Activated B cell treated with CpG ODN at 0.5 μM for 24 hours (primary cell): ENCODE measurements around the gene USP31. TPM values are rescaled to one million over a fixed set of nuclear protein-coding genes. Genes with fewer than 3 reads are reported as not detected.

Source experiments
- ATAC-seq: fragments of 200-7000 bp; cut with Tn5 transposase; one replicate; pipeline ENCODE4 v1.10.0; 2021; ENCODE audit warnings: low read depth, mild to moderate bottlenecking, moderate library complexity
- CTCF ChIA-PET: fragments of 350-600 bp; sonication (Branson Sonifier 250); formaldehyde crosslinking; loops from one replicate; lab custom pipeline; 2021; ENCODE audit warnings: antibody characterized with exemption; lab: Charles Lee
- POLR2A ChIA-PET: fragments of 350-600 bp; sonication (Branson Sonifier 250); formaldehyde crosslinking; loops from one replicate; lab custom pipeline; 2021; ENCODE audit warnings: antibody characterized with exemption; lab: Charles Lee
- DNase-seq: peaks from one replicate; pipeline ENCODE4 v3.0.0; 2022
- H3K27ac Mint-ChIP-seq: one replicate; pipeline ENCODE4 v1.8.0; 2020; ENCODE audit warnings: mixed read lengths
- H3K27me3 Mint-ChIP-seq: one replicate; pipeline ENCODE4 v1.8.0; 2021; ENCODE audit warnings: mixed read lengths
- H3K36me3 Mint-ChIP-seq: one replicate; pipeline ENCODE4 v1.8.0; 2021; ENCODE audit warnings: low read depth, mixed read lengths
- H3K4me1 Mint-ChIP-seq: one replicate; pipeline ENCODE4 v1.8.0; 2021; ENCODE audit warnings: mixed read lengths
- H3K4me3 Mint-ChIP-seq: one replicate; pipeline ENCODE4 v1.8.0; 2020; ENCODE audit warnings: mild to moderate bottlenecking, mixed read lengths
- H3K9me3 Mint-ChIP-seq: one replicate; pipeline ENCODE4 v1.8.0; 2020; ENCODE audit warnings: mixed read lengths
- CTCF ChIP-seq: fragments of 200-600 bp; IDR thresholded peaks from one replicate; pipeline ENCODE4 v1.8.0; 2022; ENCODE audit warnings: antibody characterized with exemption, mild to moderate bottlenecking
- intact Hi-C: fragments of 100-400 bp; cut with micrococcal nuclease; formaldehyde crosslinking; loops from one replicate; pipeline ENCODE4 v1.15.1; 2024
- total RNA-seq: library from RNA; stranded (reverse); gene quantifications from 2 replicates; pipeline ENCODE4 v1.2.3, GENCODE V29; 2022

Gene USP31
- total RNA-seq, 1 donor from 2014 or later: 4.6 TPM

DNA sequence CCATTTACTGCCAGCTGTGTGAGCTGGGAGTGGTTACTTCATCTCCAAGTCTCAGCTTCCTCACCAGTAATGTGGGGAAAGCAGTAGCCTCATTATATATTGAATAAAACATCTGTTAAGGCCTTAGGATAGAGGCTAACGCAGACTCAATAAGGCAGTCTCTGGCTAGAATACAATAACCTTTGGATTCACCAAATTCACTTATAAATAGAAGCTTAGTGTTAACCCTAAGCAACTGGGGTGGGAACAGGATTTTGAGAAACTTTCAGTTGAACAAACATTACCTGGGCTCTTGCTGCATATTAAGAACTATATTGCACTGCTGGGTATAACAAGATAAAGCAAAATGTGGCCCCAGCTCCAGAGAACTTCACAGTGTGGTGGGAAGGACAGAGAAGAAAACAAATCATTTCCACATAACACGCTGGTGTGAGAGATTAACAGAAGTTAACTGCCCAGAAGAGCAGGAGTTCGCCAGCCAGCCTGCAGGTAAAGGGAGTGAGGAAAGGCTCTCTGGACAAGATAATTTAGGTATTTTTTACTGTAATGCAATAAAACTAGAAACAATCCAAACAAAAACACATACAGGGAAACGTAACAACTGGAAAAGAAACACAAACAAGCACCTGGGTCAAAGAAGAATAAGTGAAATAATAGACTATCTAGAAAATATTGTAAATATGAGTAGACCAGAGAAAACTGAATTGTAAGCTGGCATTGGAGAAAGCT is 57.0 kb downstream of the USP31 start:
- DNase-seq (no peak), ATAC-seq (no peak)
- intact Hi-C loops: no loop called here
- H3K36me3 Mint-ChIP-seq: peaks cover 21% of the 10 kb centered on the region
- peaks cover 5% of the 10 kb centered on the region for H3K4me1 Mint-ChIP-seq
- H3K27ac Mint-ChIP-seq: no peak overlapping the region
- no peaks in the 10 kb centered on the region for H3K9me3 Mint-ChIP-seq
- no peak for TF ChIP-seq CTCF
- no peak overlapping the region for H3K4me3 Mint-ChIP-seq
- CTCF ChIA-PET: no interaction called here
- no peaks in the 10 kb centered on the region for H3K27me3 Mint-ChIP-seq
- POLR2A ChIA-PET: no interaction called here

- Mint-ChIP-seq H3K9me3 (no peaks in the 10 kb centered on the region), H3K36me3 (peaks cover 25% of the 10 kb centered on the region)
- ATAC-seq: no peak
Observed at GRCh38 chr16:23089111-23089510, 60.1 kb downstream of the USP31 start.

GRCh38 chr16:23088018-23088417 is 61.2 kb downstream of the USP31 start:
- no peaks in the 10 kb centered on the region for H3K4me1 Mint-ChIP-seq
- H3K27me3 Mint-ChIP-seq: no peaks in the 10 kb centered on the region
- ATAC-seq: no peak
- TF ChIP-seq CTCF: no peak
- intact Hi-C loops: no loop called here
- CTCF ChIA-PET: no interaction called here
- H3K4me3 Mint-ChIP-seq: no peak overlapping the region
- no peaks in the 10 kb centered on the region for H3K9me3 Mint-ChIP-seq
- H3K27ac Mint-ChIP-seq: no peak overlapping the region
- DNase-seq: no peak
- peaks cover 19% of the 10 kb centered on the region for H3K36me3 Mint-ChIP-seq
- POLR2A ChIA-PET: no interaction called here

More at GRCh38 chr16:23089111-23089510, 60.1 kb downstream of the USP31 start:
- H3K27me3 Mint-ChIP-seq: no peaks in the 10 kb centered on the region
- intact Hi-C loops: no loop called here
- ChIA-PET POLR2A (no interaction called here), CTCF (no interaction called here)
- no peak for DNase-seq
- no peak for TF ChIP-seq CTCF
- no peak overlapping the region for H3K27ac Mint-ChIP-seq
- H3K4me1 Mint-ChIP-seq: no peaks in the 10 kb centered on the region
- no peak overlapping the region for H3K4me3 Mint-ChIP-seq

- no peak for ATAC-seq
- Mint-ChIP-seq H3K9me3 (no peaks in the 10 kb centered on the region), H3K27me3 (no peaks in the 10 kb centered on the region), H3K4me3 (no peak overlapping the region), H3K27ac (no peak overlapping the region), H3K4me1 (no peaks in the 10 kb centered on the region), H3K36me3 (peaks cover 23% of the 10 kb centered on the region)
- no peak for DNase-seq
- CTCF ChIA-PET: no interaction called here
- POLR2A ChIA-PET: no interaction called here
- TF ChIP-seq CTCF: no peak
- intact Hi-C loops: no loop called here
Observed at GRCh38 chr16:23085949-23086348, 63.3 kb downstream of the USP31 start.

GRCh38 chr16:23082161-23082788 is 67.0 kb downstream of the USP31 start:
- H3K9me3 Mint-ChIP-seq: no peaks in the 10 kb centered on the region
- no peak overlapping the region for H3K4me3 Mint-ChIP-seq
- peaks cover 19% of the 10 kb centered on the region for H3K36me3 Mint-ChIP-seq
- POLR2A ChIA-PET: no interaction called here
- H3K27me3 Mint-ChIP-seq: no peaks in the 10 kb centered on the region
- DNase-seq (no peak), ATAC-seq (no peak)
- no peak for TF ChIP-seq CTCF
- intact Hi-C loops: no loop called here
- H3K27ac Mint-ChIP-seq: no peak overlapping the region
- H3K4me1 Mint-ChIP-seq: no peaks in the 10 kb centered on the region
- CTCF ChIA-PET: no interaction called here
